ENCODE results near the gene SPIB.
"Not testable (repeated sequence)": the region's sequence is repeated elsewhere in the genome, so short reads cannot be mapped to it uniquely, and the experiment has no call there.

The SPIB gene

DNA sequence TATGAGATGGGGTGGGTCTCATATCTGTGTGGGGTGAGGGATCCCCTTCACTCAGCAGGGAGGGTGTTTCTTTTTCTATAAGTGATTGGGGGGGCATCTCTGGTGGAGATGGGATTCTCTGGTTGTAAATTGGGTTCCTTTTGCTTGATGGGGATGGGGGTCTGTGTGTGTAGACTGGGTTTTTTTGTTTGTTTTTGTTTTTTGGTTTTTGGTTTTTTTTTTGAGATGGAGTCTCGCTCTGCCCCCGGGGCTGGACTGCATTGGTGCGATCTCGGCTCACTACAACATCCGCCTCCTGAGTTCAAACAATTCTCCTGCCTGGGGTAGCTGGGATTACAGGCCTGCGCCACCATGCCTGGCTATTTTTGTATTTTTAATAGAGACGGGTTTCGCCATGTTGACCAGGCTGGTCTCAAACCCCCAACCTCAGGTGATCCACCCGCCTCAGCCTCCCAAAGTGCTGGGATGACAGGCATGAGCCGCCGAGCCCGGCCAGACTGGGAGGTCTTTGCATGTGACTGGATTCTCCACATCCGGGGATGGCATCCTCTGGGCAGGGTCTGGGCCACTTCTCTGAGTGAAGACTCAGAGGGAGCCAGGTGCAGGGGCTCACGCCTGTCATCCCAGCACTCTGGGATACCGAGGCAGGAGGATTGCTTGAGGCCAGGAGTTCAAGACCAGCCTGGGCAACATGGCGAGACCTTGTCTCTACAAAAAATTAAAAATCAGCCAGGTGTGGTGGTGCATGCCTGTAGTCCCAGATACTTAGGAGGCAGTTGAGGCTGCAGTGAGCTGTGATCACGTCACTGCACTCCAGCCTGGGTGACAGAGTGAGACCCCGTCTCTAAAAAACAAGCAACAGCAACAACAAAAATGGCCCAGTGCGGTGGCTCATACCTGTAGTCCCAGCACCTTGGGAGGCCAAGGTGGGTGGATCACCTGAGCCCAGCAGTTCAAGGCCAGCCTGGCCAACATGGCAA, 14.8 kb downstream of the SPIB start:
- no peak overlapping the region for H3K4me3 ChIP-seq (ENCODE audit: low read depth, low read length)
- TF ChIP-seq CTCF (IDR thresholded peaks at IDR 0.05; ENCODE audit: insufficient read depth, low read depth, low read length, missing control alignments) = no peak

DNA sequence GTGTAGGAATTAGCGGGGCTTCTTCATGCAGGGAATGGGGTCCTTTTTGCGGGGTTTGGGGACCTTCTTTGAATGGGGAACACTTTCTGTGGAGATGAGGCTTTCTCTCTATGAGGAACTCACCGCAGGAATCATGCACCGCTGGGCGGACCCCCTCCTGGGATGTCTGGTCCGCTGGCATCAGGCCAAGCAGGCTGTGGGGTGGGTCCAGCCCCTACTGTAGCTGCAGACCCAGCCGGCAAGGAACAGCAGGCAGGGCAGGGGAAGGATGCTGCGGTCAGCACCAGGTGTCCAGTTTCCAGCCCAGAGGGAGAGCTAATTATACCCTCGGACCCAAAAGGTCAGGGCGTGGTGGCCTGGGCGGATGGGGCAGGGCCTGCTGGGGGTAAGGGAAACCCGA, 15.8 kb downstream of the SPIB start:
- no peak overlapping the region for H3K4me3 ChIP-seq (ENCODE audit: low read depth, low read length)
- TF ChIP-seq CTCF (IDR thresholded peaks at IDR 0.05; ENCODE audit: insufficient read depth, low read depth, low read length, missing control alignments) = no peak
- DNase-seq (ENCODE audit: low read depth) = peak; percentile 63

More for the DNA sequence above, 14.8 kb downstream of the SPIB start:
- DNase-seq (ENCODE audit: low read depth) = no peak

- no peak for TF ChIP-seq CTCF (IDR thresholded peaks at IDR 0.05; ENCODE audit: insufficient read depth, low read depth, low read length, missing control alignments)
- no peak overlapping the region for H3K4me3 ChIP-seq (ENCODE audit: low read depth, low read length)
- DNase-seq (ENCODE audit: low read depth) = no peak
Observed at GRCh38 chr19:50435221-50435620, 16.5 kb downstream of the SPIB start.

DNA sequence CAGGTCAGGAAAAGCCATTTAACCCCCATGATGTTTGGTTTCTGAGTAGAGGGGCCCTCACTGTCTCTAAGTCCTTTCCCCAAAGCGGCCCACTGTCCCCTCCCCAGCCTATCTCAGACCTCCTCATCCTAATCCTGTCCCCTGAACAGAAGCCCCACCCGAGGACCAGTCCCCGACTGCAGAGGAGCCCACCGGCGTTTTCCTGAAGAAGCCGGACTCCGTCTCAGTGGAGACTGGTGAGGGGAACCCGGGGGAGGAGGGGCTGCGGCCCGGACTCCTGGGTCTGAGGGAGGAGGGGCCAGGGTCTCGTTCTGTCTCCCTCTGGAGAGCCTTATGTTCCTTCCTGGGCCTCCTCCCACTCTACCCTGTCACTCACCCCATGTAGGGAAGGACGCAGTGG, 16.9 kb downstream of the SPIB start:
- no peak for DNase-seq (ENCODE audit: low read depth)
- no peak for TF ChIP-seq CTCF (IDR thresholded peaks at IDR 0.05; ENCODE audit: insufficient read depth, low read depth, low read length, missing control alignments)
- no peak overlapping the region for H3K4me3 ChIP-seq (ENCODE audit: low read depth, low read length)

- DNase-seq (ENCODE audit: low read depth) = no peak
- no peak for TF ChIP-seq CTCF (IDR thresholded peaks at IDR 0.05; ENCODE audit: insufficient read depth, low read depth, low read length, missing control alignments)
- H3K4me3 ChIP-seq (ENCODE audit: low read depth, low read length) = no peak overlapping the region
Observed at GRCh38 chr19:50437862-50438449, 19.2 kb downstream of the SPIB start.

DNA sequence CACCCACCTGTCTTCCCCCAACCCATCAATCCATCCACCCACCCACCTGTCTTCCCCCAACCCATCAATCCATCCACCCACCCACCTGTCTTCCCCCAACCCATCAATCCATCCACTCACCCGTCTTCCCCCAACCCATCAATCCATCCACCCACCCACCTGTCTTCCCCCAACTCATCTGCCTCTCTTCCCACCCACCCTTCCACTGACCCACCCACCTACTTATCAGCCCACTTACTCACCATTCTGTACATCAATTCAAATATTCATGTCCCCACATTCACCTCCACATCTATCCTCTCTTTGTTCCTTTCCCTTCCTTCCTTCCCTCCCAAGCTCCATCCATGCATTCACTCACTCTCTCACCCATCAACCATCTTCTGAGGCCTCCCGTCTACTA, 20.4 kb downstream of the SPIB start:
- DNase-seq (ENCODE audit: low read depth); H3K4me3 ChIP-seq (ENCODE audit: low read depth, low read length): not testable (repeated sequence)

DNA sequence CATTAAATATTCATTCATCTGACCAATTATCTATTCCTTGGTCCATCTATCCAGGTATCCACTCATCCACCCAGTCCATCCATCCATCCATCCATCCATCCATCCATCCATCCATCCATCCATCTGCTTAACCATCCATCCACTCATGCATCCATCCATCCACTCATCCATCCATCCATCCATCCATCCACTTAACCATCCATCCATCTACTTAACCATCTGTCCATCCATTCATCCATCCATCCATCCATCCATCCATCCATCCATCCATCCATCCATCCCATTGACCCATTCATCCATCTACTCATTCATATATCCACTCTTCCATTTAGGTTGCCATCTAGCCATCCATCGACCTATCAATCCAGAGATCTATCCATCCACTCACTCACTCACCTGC, 25.3 kb downstream of the SPIB start:
- H3K4me3 ChIP-seq (ENCODE audit: low read depth, low read length) = no peak overlapping the region
- no peak for TF ChIP-seq CTCF (IDR thresholded peaks at IDR 0.05; ENCODE audit: insufficient read depth, low read depth, low read length, missing control alignments)
- no peak for DNase-seq (ENCODE audit: low read depth)

All from GM12865 (cell line).